ENCODE results near the gene EIF1AD.
A peak's percentile ranks its signal among the peaks of the same experiment; 100 is the strongest.
"Not testable (repeated sequence)": the region's sequence is repeated elsewhere in the genome, so short reads cannot be mapped to it uniquely, and the experiment has no call there.

EIF1AD gene, protein sequence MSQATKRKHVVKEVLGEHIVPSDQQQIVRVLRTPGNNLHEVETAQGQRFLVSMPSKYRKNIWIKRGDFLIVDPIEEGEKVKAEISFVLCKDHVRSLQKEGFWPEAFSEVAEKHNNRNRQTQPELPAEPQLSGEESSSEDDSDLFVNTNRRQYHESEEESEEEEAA

DNA sequence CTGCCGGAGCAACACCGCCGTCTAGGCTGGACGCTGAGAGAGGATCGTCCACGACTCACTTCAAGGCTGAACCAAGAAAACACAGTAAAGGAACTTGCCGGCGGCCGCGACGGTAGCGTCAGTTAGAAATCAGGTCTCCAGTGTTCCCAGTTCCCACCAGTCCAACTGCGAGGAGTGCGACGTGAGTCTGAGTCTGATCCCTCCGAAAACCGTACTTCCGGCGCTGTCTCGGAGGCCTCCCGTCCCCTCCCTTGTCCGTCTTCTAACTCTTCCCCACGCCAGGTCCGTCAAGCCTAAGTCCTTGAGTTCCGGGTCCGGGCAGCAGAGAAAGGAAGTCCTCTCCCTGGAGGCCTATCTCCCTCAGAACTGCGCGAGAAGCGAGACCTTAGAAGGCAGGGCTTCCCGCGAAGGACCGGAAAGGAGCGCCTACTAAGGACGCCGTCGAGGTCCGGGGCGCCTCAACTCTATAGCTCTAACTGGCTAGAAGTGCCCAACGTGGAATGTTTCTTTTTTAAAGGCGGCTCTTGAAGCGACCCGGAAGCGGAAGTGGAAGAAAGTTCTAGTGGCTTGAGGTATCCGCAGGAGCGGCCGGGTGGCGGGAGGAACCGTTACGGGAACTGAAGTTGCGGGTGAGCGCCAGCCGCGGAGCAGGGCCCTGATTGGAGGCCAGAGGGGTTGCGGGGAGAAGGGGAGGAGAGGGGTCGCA is at the start of gene EIF1AD, which contains the start of gene BANF1:
EIF1AD (minus strand) TSS at position 216 of the 706 bp plus-strand sequence. CDS start 1,768 bp downstream, outside the sequence.
BANF1 (plus strand) TSS at position 562 of the 706 bp plus-strand sequence. CDS start 748 bp downstream, outside the sequence.
- peak; percentile 96 to 97 for DNase-seq

DNA sequence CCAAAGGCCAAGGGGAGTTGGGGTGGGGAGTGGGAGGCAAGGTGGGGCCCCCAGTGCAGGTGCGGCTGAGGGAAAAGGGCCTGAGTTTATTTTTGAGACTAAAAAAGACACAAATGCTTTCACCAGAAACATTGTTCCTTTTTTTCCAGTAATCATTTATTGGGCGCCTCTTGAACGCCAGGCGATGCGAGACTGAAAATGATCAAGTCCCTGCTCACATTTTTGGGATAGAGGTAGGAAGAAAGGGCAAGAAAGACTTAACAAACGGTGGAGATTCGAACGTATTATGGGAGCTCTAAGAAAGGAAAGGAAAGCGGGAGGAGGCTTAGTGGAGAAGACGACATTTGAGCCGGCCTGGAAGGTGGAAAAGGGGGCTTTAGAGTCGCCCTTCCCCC is 49.4 kb upstream of the EIF1AD start:
- no peak for DNase-seq

DNA sequence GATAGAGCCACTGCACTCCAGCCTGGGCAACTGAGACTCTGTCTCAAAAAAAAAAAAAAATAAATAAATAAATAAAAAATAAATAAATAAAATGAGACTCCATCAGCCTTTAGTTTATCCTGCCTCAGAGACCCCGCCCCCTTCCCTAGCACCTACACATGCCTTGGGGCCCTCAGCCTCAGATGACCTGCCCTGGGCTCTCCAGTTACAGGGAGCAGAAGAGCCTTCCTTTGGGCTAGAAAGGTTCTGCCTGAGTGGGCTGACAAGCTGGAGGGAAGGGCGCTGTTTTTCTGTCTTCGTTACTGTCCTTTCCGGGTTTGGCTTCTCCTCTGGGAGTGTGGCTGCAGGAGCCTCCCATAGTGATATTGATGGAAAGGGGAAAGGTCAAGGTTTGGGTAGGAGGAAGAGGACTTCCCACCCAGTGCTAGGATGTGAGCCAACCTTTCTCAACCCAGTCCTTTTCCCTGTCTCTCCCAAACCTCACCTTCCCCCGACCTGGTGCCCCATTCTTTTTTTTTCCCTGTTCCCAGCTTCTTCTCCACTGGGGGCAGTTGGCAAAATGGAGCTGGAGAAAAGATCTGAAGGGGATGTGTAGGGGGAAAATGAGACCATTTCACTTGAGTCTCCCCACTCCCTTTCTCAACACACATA is 48.7 kb upstream of the EIF1AD start:
- no peak for DNase-seq

DNA sequence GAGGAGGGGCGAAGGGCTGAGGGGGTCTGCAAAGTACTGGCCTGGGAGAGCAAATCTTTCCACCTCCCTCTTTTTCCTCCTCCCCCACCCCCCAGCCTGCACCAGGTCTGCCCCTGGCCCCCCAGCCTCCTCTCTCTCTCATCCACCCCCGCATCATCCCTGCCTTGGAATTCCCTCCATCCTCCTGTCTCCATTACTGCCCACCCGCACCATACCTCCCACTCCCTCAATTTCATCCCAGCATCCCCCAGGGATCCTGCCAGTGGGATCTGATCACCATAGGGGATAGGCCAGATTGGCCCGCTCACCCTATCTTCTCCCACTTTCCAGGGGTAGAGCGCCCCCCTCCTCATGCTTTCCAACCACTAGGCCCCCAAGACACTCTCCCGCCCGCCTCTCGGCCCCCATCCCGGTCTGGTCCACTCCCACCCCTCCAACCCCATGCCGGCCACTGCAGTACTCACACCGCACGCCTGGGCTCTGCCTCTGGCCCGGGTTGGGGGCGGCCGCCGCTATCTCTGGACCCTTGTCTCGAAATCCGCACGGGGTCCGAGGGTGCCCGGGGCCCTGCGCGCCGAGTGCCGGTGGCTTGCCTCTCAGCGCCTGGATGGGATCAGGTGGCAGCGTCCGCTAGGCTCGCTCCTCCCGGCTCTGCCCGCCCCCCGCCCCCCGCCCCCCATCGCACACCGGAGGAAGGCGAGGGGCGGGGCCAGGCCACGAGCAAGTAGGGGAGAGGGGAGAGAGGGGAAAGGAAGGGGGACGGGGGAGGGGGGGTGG is 46.8 kb upstream of the EIF1AD start, which contains the start of gene GAL3ST3:
GAL3ST3 (minus strand) TSS at position 615 of the 777 bp plus-strand sequence. CDS start 3,746 bp downstream, outside the sequence.
- no peak for DNase-seq

DNA sequence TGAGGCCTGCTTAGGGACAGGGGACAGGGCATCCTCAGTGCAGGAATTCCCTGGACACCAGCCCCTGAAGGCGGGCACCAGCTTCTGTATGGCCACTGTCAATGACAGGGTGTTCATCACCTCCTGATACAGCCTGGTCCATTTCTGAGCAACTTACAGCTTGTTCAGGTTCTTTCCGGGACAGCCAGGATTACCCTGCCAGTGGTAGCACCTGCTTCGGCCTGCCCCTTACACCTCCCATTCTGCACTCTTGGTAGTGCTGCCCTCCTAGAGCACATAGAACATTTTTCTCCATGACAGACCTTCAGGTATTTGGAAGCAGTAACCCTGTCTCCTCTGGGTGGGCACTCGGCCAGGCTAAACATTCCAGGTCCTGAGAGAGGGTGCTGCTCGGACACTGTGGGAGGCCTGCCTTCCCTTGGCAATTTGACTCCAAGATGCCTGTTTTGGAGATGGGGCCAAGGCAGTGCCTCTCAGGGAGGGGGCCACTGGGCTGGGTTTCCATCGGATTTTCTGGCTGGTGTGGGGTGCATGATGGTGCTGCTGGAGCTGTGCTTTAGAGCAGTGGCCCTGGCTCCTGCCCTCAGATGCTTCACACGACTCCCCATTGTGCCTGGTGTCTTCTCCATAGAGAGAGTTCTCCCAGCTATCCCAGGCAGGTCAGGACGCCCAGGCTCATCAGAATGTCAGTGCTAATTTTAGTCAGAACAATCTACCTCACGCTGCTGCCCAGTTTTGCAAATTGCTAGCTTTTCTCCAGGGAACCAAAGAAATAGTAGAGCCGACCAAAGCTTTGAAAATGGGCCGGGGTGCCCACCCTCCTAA is 45.8 kb upstream of the EIF1AD start:
- no peak for DNase-seq

DNA sequence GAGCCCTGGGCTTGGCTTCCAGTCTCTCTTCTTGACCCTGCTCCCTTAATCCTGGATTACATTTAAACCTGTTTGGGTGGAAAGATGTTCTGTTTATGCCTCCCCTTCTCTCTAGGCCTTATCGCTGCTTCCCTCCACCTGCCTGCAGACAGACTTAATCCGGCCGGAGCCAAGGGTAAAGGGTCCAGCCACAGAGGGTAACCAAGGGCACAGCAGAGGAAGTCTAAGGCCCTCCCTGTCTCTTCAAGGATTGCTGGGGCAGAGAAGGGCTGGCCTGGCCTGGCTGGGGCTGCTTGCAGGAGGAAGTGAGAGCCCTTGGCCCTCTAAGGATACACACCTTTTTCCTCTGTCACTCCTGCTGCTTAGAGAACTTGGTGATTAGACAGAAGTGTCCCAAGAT is 44.9 kb upstream of the EIF1AD start:
- no peak for DNase-seq

DNA sequence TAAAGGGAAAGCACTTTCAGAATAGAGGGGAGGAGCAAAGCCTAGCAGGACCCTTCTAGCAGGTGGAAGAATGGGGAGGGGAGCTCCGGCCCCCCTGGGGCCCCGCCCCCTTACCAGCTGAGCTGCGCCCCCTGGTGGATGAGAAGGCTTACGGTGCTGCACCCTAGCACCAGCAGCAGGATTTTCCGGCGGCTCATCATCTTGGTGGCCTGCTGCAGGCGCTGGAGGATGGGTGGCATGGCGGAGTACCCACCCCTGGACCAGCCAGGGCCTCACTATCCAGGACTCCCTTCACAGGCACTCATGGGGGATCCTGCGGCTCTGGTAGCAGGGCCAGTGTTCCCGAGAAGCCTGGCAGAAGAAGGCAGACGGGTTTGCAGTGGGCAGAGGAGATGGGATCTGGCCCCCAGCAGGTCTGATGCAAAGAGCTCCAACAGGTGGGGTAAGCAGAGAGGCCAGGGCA is 43.3 kb upstream of the EIF1AD start:
- peak; percentile 46 to 70 for DNase-seq

DNA sequence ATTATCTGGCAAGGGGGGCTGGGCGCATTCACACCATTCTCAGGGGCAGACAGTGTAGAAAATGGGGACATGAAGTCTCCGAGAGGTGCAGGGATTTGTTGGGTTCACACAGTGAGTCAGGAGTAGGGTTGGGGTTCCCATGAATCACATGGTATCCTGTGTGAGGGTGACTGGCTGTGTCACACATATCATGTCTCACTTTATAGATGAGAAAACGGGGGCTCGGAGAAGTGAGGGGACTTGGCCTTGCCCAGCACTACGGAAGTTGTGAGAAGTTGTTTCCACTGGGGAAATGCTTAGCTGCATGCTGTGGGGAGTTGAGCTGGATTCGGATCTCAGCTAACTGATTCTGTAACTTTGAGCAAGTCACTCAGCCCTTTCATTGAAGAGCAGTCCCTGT is 42.8 kb upstream of the EIF1AD start:
- DNase-seq: no peak

DNA sequence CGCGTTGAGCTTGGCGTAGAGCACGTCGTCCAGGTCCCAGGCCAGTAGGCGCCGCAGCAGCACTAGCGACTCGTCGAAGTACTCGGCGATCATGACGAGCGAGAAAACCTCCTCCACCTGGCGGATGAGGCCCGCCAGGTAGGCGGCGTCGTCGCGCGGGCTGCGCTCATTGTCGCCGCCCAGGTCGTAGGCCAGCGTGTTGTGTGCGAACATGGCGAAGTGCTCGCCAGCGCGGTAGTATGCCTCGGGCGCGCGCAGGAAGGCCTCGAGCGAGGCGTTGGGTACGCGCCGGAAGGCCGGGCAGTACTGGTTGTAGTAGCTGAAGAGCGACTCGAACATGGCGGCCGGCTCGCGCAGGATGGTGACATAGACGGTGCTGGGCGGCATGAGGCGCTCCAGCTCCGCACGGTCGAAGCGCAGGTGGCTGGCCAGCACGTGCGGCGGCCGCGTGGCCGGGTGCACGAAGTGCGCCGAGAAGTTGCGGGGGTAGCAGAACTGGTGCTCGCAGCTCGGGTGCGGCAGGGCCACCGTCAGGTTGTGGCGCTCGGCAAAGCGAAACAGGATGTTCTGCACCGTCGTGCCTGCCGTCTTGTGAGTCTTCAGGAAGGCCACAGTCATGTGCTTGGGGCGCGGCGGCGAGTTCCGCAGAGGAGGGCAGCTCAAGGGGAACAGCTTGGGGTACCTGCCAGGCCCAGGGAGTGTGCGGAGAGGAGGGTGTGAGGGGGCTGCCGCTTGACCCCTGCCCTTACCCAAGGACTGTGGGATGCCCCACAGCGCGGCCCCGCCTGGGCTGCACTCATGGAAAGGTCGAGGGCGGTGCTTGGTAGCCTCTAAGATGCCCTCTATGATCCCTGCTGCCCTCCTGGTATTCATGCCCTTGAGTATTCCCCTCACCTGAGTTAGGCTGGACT is 41.3 kb upstream of the EIF1AD start:
- no peak for DNase-seq

DNA sequence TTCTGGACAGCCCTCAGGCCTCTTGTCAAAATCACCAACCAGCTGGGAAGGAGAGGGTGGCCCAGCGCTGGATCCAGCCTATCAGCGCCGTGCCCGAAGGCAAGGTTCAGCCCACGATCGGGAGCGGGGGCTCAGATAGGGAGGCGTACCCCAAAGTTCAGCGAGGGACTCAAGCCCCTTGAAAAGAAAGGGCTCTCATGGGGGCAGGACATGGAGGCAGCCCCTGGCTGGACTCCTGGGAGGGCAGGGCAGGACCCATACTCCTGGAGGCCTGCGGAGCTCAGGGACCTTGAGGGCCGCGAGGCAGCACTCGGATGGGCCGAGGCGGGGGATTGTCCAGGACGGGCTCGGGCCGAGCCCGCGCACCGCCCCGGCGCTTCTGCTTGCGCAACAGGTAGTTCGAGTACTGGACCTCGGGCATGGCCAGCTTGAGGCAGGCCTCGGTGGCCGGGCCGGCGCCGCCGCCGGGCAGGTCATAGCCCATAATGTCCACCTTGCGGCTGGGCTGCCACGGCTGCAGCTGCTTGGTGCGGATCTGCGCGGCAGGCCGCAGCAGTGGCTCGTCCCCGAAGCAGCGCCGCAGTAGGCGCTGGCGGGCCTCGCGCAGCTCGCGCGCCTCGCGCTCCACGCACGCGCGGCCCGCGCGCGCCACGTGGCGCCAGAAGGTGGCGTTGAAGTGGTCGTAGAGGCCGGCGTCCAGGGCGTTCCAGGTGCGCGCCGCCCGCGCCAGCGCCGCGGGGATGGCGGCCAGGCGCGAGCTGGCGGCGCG is 40.5 kb upstream of the EIF1AD start:
- DNase-seq: no peak

DNA sequence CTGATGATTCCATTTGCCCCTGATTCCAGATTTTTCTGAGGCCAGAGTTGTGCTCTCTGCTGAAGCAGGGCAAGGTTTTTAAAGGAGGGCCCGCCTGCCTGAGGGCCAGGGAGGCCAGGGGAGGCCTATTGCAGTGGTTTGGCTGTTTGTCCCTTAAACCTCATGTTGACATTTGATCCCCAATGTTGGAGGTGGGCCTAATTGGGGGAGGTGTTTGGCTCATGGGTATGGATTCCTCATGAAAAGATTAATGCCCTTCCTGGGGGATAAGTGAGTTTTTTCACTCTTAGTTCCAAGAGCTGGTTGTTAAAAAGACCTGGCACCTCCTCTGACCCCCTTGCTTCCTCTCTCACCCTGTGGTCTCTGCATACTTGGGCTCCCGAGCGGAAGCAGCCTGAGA is 37.8 kb upstream of the EIF1AD start:
- no peak for DNase-seq

DNA sequence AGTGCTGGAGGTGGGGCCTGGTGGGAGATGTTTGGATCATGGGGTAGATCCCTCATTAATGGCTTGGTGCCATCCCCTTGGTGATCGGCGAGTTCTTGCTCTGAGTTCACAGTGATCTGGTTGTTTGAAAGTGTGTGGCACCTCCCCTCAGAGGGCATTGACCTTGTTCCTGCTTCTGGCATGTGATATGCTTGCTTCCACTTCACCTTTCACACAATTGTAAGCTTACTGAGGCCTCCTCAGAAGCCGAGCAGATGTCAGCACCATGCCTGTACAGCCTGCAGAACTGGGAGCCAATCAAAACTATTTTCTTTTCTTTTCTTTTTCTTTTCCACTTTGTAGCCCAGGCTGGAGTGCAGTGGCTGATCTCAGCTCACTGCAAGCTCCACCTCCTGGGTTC is 35.4 kb upstream of the EIF1AD start:
- no peak for DNase-seq

DNA sequence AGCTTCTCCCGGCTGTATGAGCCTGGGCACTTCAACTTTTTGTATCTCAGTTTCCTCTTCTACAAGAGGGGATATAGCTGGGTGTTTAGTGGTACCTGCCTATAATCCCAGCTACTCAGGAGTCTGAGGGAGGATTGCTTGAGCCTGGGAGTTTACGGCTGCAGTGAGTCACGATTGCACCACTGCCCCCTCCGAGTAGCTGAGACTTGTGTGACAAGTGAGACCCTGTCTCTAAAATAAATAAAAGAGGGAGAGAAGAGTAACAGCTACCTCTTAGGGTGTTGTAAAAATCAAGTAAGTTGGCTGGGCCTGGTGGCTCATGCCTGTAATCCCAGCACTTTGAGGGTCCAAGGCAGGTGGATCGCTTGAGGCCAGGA is 34.4 kb upstream of the EIF1AD start:
- no peak for DNase-seq

DNA sequence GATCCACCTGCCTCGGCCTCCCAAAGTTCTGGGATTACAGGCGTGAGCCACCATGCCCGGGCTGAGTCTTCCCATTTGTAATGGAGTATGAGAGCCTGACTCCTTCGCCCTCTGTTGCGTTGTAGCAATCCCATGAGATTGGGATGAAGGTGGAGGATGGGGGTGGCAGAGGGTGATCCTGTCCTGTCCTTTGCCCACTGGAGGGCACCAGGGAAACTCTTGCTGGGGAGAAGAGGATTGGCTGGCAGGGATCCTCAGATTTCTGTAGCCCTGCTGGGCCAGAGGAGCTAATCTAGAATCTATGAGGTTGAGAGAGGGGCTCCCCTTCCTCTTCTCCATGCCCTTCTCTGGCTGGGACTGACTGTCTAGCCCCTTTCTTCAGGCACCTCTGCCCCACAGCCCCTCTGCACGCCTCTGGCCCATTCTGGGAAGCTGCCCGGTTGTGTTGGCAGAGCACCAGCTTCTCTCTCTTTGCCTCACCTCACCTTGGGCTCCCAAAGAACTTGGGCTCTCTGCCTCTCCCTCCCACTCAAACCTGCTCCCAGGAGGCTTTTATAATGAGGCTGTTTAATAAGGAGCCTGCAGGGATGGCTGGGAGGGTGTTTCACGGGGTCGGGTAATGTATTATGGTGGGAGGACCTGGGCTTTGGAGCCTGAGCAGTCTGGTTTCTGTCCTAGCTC is 33.8 kb upstream of the EIF1AD start:
- DNase-seq: no peak

DNA sequence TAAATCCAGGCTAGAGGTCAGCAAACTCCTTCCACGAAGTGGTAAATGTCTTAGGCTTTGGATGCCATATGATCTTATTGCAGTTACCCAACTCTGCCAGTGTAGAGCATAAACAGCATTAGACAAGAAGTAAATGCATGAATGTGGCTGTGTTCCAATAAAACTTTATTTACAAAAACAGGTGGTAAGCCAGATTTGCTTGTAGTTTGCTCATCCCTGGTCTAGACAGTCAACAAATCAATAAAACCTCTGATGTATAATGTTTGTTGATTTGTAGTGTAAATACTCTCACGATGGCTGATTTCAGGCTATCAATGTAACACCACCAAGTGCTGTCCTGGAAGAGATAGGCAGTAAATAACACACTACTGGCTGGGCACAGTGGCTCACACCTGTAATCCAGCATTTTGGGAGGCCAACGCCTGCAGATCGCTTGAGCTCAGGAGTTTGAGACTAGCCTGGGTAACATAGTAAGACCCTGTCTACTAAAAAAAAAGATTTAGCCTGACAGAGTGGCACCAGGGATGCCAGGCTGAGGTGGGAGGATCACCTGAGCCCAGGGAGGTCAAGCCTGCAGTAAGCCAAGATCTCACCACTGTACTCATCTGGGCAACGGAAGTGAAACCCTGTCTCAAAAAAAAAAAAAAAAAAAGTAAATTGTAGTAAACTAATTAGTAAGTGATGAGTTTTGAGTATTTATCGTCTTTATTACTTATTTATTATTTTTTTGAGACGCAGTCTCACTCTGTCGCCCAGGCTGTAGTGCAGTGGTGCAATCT is 31.2 kb upstream of the EIF1AD start:
- DNase-seq: no peak

DNA sequence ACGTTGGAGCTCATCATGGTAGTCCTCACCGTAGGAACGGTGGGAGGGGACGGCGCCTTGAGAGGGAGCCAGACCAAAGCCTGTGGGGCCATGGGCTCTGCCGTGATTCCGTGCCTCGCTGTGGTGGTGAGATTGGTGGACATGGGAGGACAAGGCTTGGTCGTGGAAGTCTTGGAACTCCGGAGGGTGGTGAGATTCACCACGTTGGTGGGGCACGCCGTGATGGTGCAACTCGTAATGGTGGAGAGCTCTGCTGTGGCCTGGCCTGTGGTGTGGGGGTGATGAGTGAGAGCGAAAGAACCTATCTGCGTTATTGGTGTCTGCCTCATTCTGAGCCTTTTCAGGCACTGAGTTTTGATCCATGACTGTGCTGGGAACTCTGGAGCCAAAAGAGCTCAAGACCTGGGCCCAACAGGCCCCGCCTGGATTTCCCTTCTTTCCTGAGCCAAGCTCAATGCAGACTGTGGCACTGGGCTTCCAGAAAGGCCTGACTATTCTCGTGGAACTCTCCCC is 24.1 kb upstream of the EIF1AD start, which contains the start of gene CATSPER1:
CATSPER1 (minus strand) TSS at position 463 of the 513 bp plus-strand sequence; CDS start at position 363, 100 bp downstream.
- DNase-seq: no peak

DNA sequence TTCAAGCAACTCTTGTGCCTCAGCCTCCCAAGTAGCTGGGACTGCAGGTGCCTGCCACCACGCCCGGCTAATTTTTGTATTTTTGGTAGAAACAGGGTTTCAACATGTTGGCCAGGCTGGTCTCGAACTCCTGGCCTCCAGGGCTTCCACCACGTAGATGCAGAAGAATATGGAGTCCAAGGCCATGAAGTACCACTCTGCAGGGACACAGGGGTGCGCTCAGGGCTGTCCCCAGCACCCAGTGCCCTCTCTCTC is 21.2 kb upstream of the EIF1AD start:
- not testable (repeated sequence) for DNase-seq

DNA sequence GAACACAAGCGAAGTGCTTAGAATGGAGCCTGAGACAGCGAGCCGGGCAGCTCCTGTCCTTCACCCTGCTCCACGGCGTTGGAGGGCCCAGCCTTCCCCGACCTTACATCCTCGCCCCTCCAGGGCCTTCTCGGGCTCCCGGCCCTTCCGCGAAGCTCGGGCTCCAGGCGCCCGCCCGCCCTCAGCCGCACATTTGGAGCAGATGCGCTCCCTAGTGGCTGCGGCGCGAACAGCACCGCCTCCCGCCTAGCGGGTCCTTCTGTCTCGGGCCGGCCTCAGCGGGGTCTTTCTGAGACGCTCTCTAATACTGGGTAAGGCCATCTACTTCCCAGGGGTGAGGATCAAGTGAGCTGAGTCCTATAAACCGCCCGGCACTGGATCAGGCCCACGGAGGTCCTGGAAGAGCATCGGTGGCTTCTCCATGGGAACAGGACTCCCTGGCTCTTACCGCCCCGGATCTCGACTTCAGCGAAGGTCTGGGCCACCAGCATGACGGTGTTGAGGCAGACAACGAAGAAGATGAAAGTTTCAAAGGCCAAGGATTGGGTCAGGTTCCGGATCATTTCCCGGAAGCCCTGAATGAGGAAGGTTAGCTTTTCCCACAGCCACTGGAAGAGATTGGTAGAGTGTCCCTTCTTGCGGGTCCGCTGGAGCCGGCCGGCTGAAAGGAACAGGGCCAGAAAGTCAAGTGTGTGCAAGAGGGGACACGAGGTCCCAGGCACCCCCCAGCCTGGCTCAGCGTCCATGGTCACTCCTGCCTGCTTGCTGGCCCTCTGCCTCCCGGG is 20.6 kb upstream of the EIF1AD start:
- peak; percentile 40 to 48 for DNase-seq
